Measurements from ENCODE around the gene SIK3. TPM values are rescaled to one million over a fixed set of nuclear protein-coding genes. Genes with fewer than 3 reads are reported as not detected.

Gene SIK3
- total RNA-seq, 1 experiment from 2014 or later, result 14.5 TPM

- Histone ChIP-seq H3K4me1 (ENCODE audit: insufficient read depth, low read length) (no peaks in the 10 kb centered on the region), H3K27ac (ENCODE audit: low read length) (no peak overlapping the region), H3K27me3 (ENCODE audit: low read length) (no peaks in the 10 kb centered on the region), H2AFZ (ENCODE audit: low read length) (no peak overlapping the region), H3K36me3 (ENCODE audit: low read depth, low read length) (no peaks in the 10 kb centered on the region), H3K79me2 (ENCODE audit: low read length) (no peaks in the 10 kb centered on the region), H3K9me3 (ENCODE audit: low read length) (no peaks in the 10 kb centered on the region), H3K9ac (ENCODE audit: low read length) (no peak overlapping the region), H3F3A (ENCODE audit: low read length, unreplicated experiment) (no peaks in the 10 kb centered on the region), H4K20me1 (ENCODE audit: low read length) (no peaks in the 10 kb centered on the region), H3K4me2 (ENCODE audit: low read length) (no peak overlapping the region), H3K4me3 (ENCODE audit: low read length) (no peak overlapping the region), H3K9me2 (replicated peaks; ENCODE audit: low read length) (no peaks in the 10 kb centered on the region)
- no peak for ATAC-seq
- TF ChIP-seq EZH2phosphoT487 (IDR thresholded peaks at IDR 0.05; ENCODE audit: borderline replicate concordance, low read length) (no peak), EZH2 (IDR thresholded peaks at IDR 0.05; ENCODE audit: low read length, unreplicated experiment) (no peak)
- TF ChIP-seq, protein P1, sequence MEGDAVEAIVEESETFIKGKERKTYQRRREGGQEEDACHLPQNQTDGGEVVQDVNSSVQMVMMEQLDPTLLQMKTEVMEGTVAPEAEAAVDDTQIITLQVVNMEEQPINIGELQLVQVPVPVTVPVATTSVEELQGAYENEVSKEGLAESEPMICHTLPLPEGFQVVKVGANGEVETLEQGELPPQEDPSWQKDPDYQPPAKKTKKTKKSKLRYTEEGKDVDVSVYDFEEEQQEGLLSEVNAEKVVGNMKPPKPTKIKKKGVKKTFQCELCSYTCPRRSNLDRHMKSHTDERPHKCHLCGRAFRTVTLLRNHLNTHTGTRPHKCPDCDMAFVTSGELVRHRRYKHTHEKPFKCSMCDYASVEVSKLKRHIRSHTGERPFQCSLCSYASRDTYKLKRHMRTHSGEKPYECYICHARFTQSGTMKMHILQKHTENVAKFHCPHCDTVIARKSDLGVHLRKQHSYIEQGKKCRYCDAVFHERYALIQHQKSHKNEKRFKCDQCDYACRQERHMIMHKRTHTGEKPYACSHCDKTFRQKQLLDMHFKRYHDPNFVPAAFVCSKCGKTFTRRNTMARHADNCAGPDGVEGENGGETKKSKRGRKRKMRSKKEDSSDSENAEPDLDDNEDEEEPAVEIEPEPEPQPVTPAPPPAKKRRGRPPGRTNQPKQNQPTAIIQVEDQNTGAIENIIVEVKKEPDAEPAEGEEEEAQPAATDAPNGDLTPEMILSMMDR (conservative IDR thresholded peaks at IDR 0.05; ENCODE audit: low read depth, low read length), result no peak
- BruUV-seq (replicated peaks), result no TSS peak
- POLR2A ChIA-PET (ENCODE audit: unreplicated experiment), result interaction anchor here (0.6 kb wide), 1 partner anchor 389 kb away, joined by 3 read pairs; the partner anchor contains the start of gene CEP164
- intact Hi-C loops (cut with micrococcal nuclease), result no loop called here
- CTCF ChIA-PET, result no interaction called here
- DNase-seq, result no peak
Measured at GRCh38 chr11:116938471-116939070, 159.7 kb downstream of the SIK3 start.

- Histone ChIP-seq H3K9ac (ENCODE audit: low read length) (no peak overlapping the region), H4K20me1 (ENCODE audit: low read length) (no peaks in the 10 kb centered on the region), H3K27ac (ENCODE audit: low read length) (no peak overlapping the region), H3K27me3 (ENCODE audit: low read length) (no peaks in the 10 kb centered on the region), H3K79me2 (ENCODE audit: low read length) (no peaks in the 10 kb centered on the region), H3K4me3 (ENCODE audit: low read length) (no peak overlapping the region), H3K9me2 (replicated peaks; ENCODE audit: low read length) (no peaks in the 10 kb centered on the region), H2AFZ (ENCODE audit: low read length) (no peak overlapping the region), H3K4me2 (ENCODE audit: low read length) (no peak overlapping the region), H3K4me1 (ENCODE audit: insufficient read depth, low read length) (peaks cover 10% of the 10 kb centered on the region), H3K9me3 (ENCODE audit: low read length) (no peaks in the 10 kb centered on the region), H3F3A (ENCODE audit: low read length, unreplicated experiment) (peaks cover 7% of the 10 kb centered on the region), H3K36me3 (ENCODE audit: low read depth, low read length) (no peaks in the 10 kb centered on the region)
- intact Hi-C loops (cut with micrococcal nuclease), result no loop called here
- BruUV-seq (replicated peaks), result no TSS peak
- ATAC-seq (no peak), DNase-seq (no peak)
- CTCF ChIA-PET, result no interaction called here
- POLR2A ChIA-PET (ENCODE audit: unreplicated experiment), result no interaction called here
- TF ChIP-seq EZH2phosphoT487 (IDR thresholded peaks at IDR 0.05; ENCODE audit: borderline replicate concordance, low read length), result no peak
- TF ChIP-seq EZH2 (IDR thresholded peaks at IDR 0.05; ENCODE audit: low read length, unreplicated experiment), result no peak
- TF ChIP-seq, protein P1 (conservative IDR thresholded peaks at IDR 0.05; ENCODE audit: low read depth, low read length), result no peak
Measured at GRCh38 chr11:116936754-116937446, 161.3 kb downstream of the SIK3 start.

DNA sequence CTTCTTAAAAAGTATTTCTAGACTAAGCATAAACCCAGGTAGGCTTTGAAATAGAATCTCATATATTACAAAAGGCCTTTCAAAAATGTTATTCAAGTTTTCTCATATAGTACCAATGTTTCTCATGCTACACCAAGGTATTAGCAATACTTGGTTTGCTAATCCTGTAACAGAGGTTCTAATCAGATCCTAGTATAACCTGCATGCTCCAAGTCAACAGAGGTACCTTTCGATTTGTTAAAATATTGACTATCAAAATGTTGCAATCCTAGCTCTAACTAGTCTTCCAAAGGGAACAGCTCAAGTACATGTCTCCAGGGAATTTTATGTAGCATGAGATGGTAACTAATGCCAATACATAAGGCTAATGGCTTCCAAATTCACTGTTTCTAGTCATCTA lies 162.7 kb downstream of the SIK3 start:
- Histone ChIP-seq H2AFZ (ENCODE audit: low read length) (no peak overlapping the region), H3K36me3 (ENCODE audit: low read depth, low read length) (no peaks in the 10 kb centered on the region), H3F3A (ENCODE audit: low read length, unreplicated experiment) (peaks cover 8% of the 10 kb centered on the region), H3K9me2 (replicated peaks; ENCODE audit: low read length) (no peaks in the 10 kb centered on the region), H3K27ac (ENCODE audit: low read length) (no peak overlapping the region), H3K27me3 (ENCODE audit: low read length) (no peaks in the 10 kb centered on the region), H3K4me1 (ENCODE audit: insufficient read depth, low read length) (peaks cover 23% of the 10 kb centered on the region), H4K20me1 (ENCODE audit: low read length) (no peaks in the 10 kb centered on the region), H3K4me3 (ENCODE audit: low read length) (no peak overlapping the region), H3K9me3 (ENCODE audit: low read length) (no peaks in the 10 kb centered on the region), H3K4me2 (ENCODE audit: low read length) (no peak overlapping the region), H3K79me2 (ENCODE audit: low read length) (no peaks in the 10 kb centered on the region), H3K9ac (ENCODE audit: low read length) (no peak overlapping the region)
- ChIA-PET POLR2A (ENCODE audit: unreplicated experiment) (no interaction called here), CTCF (no interaction called here)
- DNase-seq (no peak), ATAC-seq (no peak)
- intact Hi-C loops (cut with micrococcal nuclease), result no loop called here
- no TSS peak for BruUV-seq (replicated peaks)
- no peak for TF ChIP-seq EZH2 (IDR thresholded peaks at IDR 0.05; ENCODE audit: low read length, unreplicated experiment)
- TF ChIP-seq, protein P1 (conservative IDR thresholded peaks at IDR 0.05; ENCODE audit: low read depth, low read length), result no peak
- TF ChIP-seq EZH2phosphoT487 (IDR thresholded peaks at IDR 0.05; ENCODE audit: borderline replicate concordance, low read length), result no peak
